Ovary (tissue), 3 donors: ENCODE data around the gene EFEMP1.

Source experiments
- CTCF ChIP-seq, 3 donors: fragments of 450-650 bp in 2 of 3; fragments of 200-600 bp in 1 of 3; IDR thresholded peaks; one replicate each; pipeline versions ENCODE4 v1.5.1 to v1.8.0; 2016 to 2022; ENCODE audit warnings: antibody characterized with exemption in 3 of 3, mild to moderate bottlenecking in 1 of 3
- POLR2A ChIP-seq: fragments of 450-650 bp; IDR thresholded peaks from one replicate; pipeline ENCODE4 v1.6.1; 2017; ENCODE audit warnings: antibody characterized with exemption, mild to moderate bottlenecking, moderate library complexity
- donor health status: DM: no; HTN: no; CAD: no.

- TF ChIP-seq POLR2A (no peak), CTCF (IDR thresholded peaks at IDR 0.05) (no peak)
Measured at GRCh38 chr2:55965276-55965675, 41.7 kb upstream of the EFEMP1 start.
